Astrocyte (in vitro differentiated cells and primary cell): Measurements from ENCODE around the gene CYBA. TPM values are rescaled to one million over a fixed set of nuclear protein-coding genes. Genes with fewer than 3 reads are reported as not detected.

Source experiments
- DNase-seq: peaks from one replicate; pipeline ENCODE4 v3.0.0-alpha.2; 2010; ENCODE audit warnings: low read depth
- FAIRE-seq: peaks from 2 replicates; lab custom pipeline; 2011; peaks lifted over from hg19 to GRCh38; lab: Jason Lieb, UNC
- H2AFZ ChIP-seq: 2 replicates; pipeline ENCODE4 v1.6.0; 2012; ENCODE audit warnings: low read depth, low read length, inconsistent platforms
- H3K27ac ChIP-seq: 2 replicates; pipeline ENCODE4 v1.5.1; 2011; ENCODE audit warnings: low read depth, low read length, inconsistent platforms
- H3K27me3 ChIP-seq: 2 replicates; pipeline ENCODE4 v1.6.0; 2011; ENCODE audit warnings: low read length, inconsistent platforms; ENCODE audit not compliant: insufficient read depth
- H3K36me3 ChIP-seq: 2 replicates; pipeline ENCODE4 v1.5.1; 2011; ENCODE audit warnings: low read length, inconsistent platforms; ENCODE audit not compliant: insufficient read depth
- H3K4me1 ChIP-seq: 2 replicates; pipeline ENCODE4 v1.5.1; 2011; ENCODE audit warnings: low read length, inconsistent platforms; ENCODE audit not compliant: insufficient read depth
- H3K4me2 ChIP-seq: 2 replicates; pipeline ENCODE4 v1.6.0; 2012; ENCODE audit warnings: low read length, inconsistent platforms
- H3K4me3 ChIP-seq: 2 replicates; pipeline ENCODE4 v1.5.1; 2011; ENCODE audit warnings: low read depth, mild to moderate bottlenecking, low read length, inconsistent platforms; ENCODE audit not compliant: insufficient read depth
- H3K79me2 ChIP-seq: 2 replicates; pipeline ENCODE4 v1.6.0; 2012; ENCODE audit warnings: mild to moderate bottlenecking, low read length, inconsistent platforms; ENCODE audit not compliant: insufficient read depth
- H3K9ac ChIP-seq: 2 replicates; pipeline ENCODE4 v1.6.0; 2012; ENCODE audit warnings: mild to moderate bottlenecking, low read length, inconsistent platforms
- H3K9me3 ChIP-seq: 2 replicates; pipeline ENCODE4 v1.5.1; 2012; ENCODE audit warnings: low read depth, mild to moderate bottlenecking, low read length, inconsistent platforms; ENCODE audit not compliant: insufficient read depth
- H4K20me1 ChIP-seq: 2 replicates; pipeline ENCODE4 v1.6.0; 2012; ENCODE audit warnings: low read length, inconsistent platforms; ENCODE audit not compliant: insufficient read depth
- H3K27ac Mint-ChIP-seq: one replicate; pipeline ENCODE4 v1.8.0; 2021; ENCODE audit warnings: mild to moderate bottlenecking, mixed read lengths; ENCODE audit not compliant: unreplicated experiment
- H3K27me3 Mint-ChIP-seq: one replicate; pipeline ENCODE4 v1.8.0; 2021; ENCODE audit warnings: low read depth, mixed read lengths; ENCODE audit not compliant: unreplicated experiment
- H3K36me3 Mint-ChIP-seq: one replicate; pipeline ENCODE4 v1.8.0; 2021; ENCODE audit warnings: low read depth, mixed read lengths; ENCODE audit not compliant: unreplicated experiment
- H3K4me1 Mint-ChIP-seq: one replicate; pipeline ENCODE4 v1.8.0; 2021; ENCODE audit warnings: low read depth, mixed read lengths; ENCODE audit not compliant: unreplicated experiment
- H3K4me3 Mint-ChIP-seq: one replicate; pipeline ENCODE4 v1.8.0; 2021; ENCODE audit warnings: mild to moderate bottlenecking, moderate library complexity, mixed read lengths; ENCODE audit not compliant: unreplicated experiment
- H3K9me3 Mint-ChIP-seq: one replicate; pipeline ENCODE4 v1.8.0; 2021; ENCODE audit warnings: mild to moderate bottlenecking, mixed read lengths; ENCODE audit not compliant: unreplicated experiment
- EZH2 ChIP-seq: IDR thresholded peaks from 2 replicates; pipeline ENCODE4 v1.6.1; 2012; ENCODE audit warnings: mild to moderate bottlenecking, low read length, inconsistent platforms; ENCODE audit not compliant: insufficient read depth
- total RNA-seq: library from RNA; stranded (reverse); gene quantifications from 2 replicates; pipeline ENCODE4 v1.2.1, GENCODE V29; 2021
- TF ChIP-seq, protein P1 (sequence below): IDR thresholded peaks from 2 replicates; pipeline ENCODE4 v1.5.1; 2011; ENCODE audit warnings: low read depth, mild to moderate bottlenecking, inconsistent platforms, low read length, moderate library complexity; ENCODE audit not compliant: insufficient read depth

The CYBA gene
- total RNA-seq, 1 donor from 2014 or later: 236 TPM

DNA sequence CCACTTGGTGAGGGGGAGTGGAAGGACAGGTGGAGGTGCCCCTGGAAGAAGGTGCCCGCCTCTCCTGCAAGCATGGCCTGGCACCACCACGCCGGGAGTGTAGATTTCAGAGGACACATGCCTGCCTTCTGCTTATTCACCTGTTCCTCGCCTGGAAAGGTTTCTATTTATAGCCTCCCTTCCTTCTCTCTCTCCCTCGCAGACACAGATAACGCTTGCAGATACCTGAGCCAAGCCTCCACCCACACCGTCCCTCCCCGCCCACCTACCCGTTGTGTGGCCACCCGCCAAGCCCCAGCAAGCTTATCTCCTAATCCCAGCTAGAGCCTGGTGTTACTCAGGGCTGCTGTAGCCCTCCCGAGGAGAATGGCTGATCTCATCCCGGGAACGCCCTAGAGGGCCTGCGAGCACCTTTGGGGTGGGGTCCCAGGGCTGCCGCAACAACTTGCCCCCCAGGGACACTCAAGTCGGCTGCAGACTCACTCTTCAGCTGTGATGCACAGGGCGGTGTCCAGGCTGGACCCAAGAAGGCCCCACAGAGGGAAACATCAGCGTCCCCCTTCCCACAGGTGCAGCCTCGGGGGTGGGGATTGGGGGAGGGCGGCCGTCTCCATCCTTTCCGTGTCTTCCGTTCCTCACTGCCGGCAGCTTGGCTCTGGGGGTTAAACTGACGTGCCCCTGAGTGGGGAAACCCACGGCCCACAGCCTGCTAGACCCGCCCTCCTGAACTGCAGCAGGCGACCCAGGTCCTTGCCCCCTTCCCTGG is 37.3 kb upstream of the CYBA start:
- no peak for FAIRE-seq
- peaks cover 10% of the 10 kb centered on the region for H3K4me1 ChIP-seq
- H3K4me2 ChIP-seq: no peak overlapping the region

DNA sequence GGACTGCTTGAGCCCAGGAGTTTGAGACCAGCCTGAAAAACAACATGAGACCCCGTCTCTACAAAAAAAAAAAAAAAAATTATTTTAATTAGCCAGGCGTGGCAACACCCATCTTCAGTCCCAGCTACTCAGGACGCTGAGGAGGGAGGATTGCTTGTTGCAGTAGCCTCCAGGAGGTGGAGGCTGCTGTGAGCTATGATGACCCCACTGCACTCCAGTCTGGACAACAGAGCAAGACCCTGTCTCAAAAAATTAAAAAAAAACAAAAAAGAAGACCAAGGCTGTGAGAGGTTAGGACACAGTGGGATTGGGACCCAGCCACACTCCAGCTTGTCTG is 36.8 kb upstream of the CYBA start:
- Histone ChIP-seq H3K36me3 (no peaks in the 10 kb centered on the region), H3K4me2 (no peak overlapping the region), H3K79me2 (no peaks in the 10 kb centered on the region), H3K9ac (no peak overlapping the region), H4K20me1 (peaks cover 6% of the 10 kb centered on the region), H3K27me3 (peaks cover 8% of the 10 kb centered on the region), H3K9me3 (no peaks in the 10 kb centered on the region), H2AFZ (no peak overlapping the region), H3K4me3 (no peak overlapping the region), H3K27ac (no peak overlapping the region), H3K4me1 (peaks cover 10% of the 10 kb centered on the region)
- Mint-ChIP-seq H3K4me1 (no peaks in the 10 kb centered on the region), H3K36me3 (no peaks in the 10 kb centered on the region), H3K27me3 (peaks cover 47% of the 10 kb centered on the region), H3K4me3 (no peak overlapping the region), H3K9me3 (no peaks in the 10 kb centered on the region), H3K27ac (no peak overlapping the region)
- TF ChIP-seq, protein P1, sequence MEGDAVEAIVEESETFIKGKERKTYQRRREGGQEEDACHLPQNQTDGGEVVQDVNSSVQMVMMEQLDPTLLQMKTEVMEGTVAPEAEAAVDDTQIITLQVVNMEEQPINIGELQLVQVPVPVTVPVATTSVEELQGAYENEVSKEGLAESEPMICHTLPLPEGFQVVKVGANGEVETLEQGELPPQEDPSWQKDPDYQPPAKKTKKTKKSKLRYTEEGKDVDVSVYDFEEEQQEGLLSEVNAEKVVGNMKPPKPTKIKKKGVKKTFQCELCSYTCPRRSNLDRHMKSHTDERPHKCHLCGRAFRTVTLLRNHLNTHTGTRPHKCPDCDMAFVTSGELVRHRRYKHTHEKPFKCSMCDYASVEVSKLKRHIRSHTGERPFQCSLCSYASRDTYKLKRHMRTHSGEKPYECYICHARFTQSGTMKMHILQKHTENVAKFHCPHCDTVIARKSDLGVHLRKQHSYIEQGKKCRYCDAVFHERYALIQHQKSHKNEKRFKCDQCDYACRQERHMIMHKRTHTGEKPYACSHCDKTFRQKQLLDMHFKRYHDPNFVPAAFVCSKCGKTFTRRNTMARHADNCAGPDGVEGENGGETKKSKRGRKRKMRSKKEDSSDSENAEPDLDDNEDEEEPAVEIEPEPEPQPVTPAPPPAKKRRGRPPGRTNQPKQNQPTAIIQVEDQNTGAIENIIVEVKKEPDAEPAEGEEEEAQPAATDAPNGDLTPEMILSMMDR: no peak
- no peak for TF ChIP-seq EZH2
- FAIRE-seq: no peak
- no peak for DNase-seq

More for the DNA sequence above, 37.3 kb upstream of the CYBA start:
- Mint-ChIP-seq H3K4me1 (no peaks in the 10 kb centered on the region), H3K9me3 (no peaks in the 10 kb centered on the region), H3K27ac (no peak overlapping the region), H3K4me3 (no peak overlapping the region), H3K27me3 (peaks cover 48% of the 10 kb centered on the region), H3K36me3 (no peaks in the 10 kb centered on the region)
- no peak overlapping the region for H3K4me3 ChIP-seq
- no peak overlapping the region for H3K9ac ChIP-seq
- no peaks in the 10 kb centered on the region for H3K79me2 ChIP-seq
- H2AFZ ChIP-seq: no peak overlapping the region
- no peaks in the 10 kb centered on the region for H3K9me3 ChIP-seq
- TF ChIP-seq, protein P1: no peak
- DNase-seq: no peak
- H3K36me3 ChIP-seq: no peaks in the 10 kb centered on the region
- H4K20me1 ChIP-seq: peaks cover 6% of the 10 kb centered on the region
- peaks cover 8% of the 10 kb centered on the region for H3K27me3 ChIP-seq
- no peak overlapping the region for H3K27ac ChIP-seq

DNA sequence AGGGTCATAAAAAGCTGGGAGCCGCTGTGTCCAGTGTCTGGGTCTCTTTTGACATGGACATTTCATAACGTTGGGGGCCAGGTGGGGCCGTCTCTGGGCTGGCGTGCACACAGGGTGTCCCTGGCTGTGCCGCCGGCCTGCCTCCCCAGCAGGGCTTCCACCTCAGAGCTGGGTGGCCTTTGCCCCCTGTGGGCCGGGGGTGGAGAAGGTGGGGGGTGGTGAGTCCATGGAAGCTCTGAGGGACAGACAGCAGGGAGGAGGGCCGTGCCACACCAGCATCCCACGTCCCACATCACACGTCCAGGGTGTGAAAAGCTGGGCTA is 36.4 kb upstream of the CYBA start:
- H3K36me3 Mint-ChIP-seq: no peaks in the 10 kb centered on the region

More for the DNA sequence above, 36.4 kb upstream of the CYBA start:
- Mint-ChIP-seq H3K9me3 (no peaks in the 10 kb centered on the region), H3K27me3 (peaks cover 47% of the 10 kb centered on the region), H3K27ac (no peak overlapping the region), H3K4me3 (no peak overlapping the region), H3K4me1 (no peaks in the 10 kb centered on the region)
- H3K27ac ChIP-seq: no peak overlapping the region
- no peaks in the 10 kb centered on the region for H3K36me3 ChIP-seq
- H3K9me3 ChIP-seq: no peaks in the 10 kb centered on the region
- peaks cover 8% of the 10 kb centered on the region for H3K27me3 ChIP-seq
- H3K4me2 ChIP-seq: no peak overlapping the region
- no peak for FAIRE-seq
- no peaks in the 10 kb centered on the region for H3K79me2 ChIP-seq
- H2AFZ ChIP-seq: no peak overlapping the region
- no peak for DNase-seq
- H3K4me3 ChIP-seq: no peak overlapping the region
- TF ChIP-seq, protein P1: no peak
- TF ChIP-seq EZH2: no peak
- H3K4me1 ChIP-seq: peaks cover 10% of the 10 kb centered on the region
- no peak overlapping the region for H3K9ac ChIP-seq
- peaks cover 6% of the 10 kb centered on the region for H4K20me1 ChIP-seq
